ENCODE measurements around the gene SNRPF.

Gene SNRPF

GRCh38 chr12:95859344-95859816 lies 628 bp downstream of the SNRPF start:
- no peak for DNase-seq (ENCODE audit: low read depth in 2 of 2)

- DNase-seq (ENCODE audit: low read depth in 2 of 2) = no peak
These were observed 1.4 kb downstream of the SNRPF start for GRCh38 chr12:95859947-95860850.

DNA sequence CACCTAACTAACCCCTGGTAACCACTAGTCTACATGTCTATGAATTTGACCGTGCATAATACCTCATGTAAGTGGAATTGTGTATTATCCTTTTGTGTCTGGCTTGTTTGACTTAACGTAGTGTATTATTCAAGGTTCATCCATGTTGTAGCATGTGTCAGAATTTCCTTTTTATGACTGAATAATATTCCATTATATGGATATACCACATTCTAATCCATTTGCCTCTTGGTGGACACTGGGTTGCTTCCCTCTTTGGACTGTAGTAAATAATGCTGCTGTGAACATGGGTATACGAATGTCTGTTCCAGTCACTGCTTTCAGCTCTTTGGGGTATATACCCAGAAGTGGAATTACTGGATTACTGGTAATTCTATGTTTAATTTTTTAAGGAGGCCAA lies 3.3 kb downstream of the SNRPF start:
- no peak for DNase-seq (ENCODE audit: low read depth in 2 of 2)

- DNase-seq (ENCODE audit: low read depth in 2 of 2) = no peak
These were observed 4.6 kb downstream of the SNRPF start for GRCh38 chr12:95863337-95863736.

DNA sequence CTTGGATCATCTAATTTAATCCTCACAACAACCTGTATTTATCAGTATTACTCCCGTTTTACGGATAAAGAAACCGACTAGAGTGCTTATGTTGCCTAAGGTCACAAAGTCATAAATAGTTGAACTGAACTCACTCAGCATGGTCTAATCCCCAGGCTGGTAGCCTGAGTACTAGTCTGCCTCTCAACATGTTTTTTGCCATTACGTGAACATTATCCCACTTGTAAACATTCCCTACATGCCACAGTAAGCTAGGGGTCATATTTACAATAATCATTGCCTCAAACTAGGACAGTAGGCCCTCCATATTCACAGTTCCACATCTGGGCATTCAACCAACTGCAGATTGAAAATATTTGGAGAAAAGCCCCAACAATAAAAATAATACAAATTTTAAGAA lies 12.1 kb downstream of the SNRPF start:
- no peak for DNase-seq (ENCODE audit: low read depth in 2 of 2)

DNA sequence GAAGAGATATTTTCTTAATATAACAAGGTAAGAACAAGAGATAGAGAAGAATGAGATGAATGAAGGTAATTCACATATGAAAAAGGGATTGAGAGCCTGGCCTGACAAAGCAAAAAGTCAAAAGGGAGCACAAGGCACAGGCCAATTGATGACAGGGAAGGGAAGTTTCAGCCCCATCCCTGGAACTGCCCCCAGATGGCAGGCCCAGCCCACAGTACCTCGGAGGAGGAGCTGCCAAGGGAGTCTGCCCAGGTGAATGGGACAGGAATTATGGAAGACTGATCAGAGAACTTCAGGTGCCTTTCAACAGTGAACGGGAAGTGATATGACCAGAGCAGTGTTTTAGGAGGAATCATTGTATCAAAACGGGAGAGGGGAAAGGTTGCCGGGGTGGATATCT lies 15.7 kb downstream of the SNRPF start:
- DNase-seq (ENCODE audit: low read depth in 2 of 2) = no peak

- no peak for DNase-seq (ENCODE audit: low read depth in 2 of 2)
These were observed 18.9 kb downstream of the SNRPF start for GRCh38 chr12:95877622-95878021.

- no peak for DNase-seq (ENCODE audit: low read depth in 2 of 2)
These were observed 22.1 kb downstream of the SNRPF start for GRCh38 chr12:95880895-95881294.

DNA sequence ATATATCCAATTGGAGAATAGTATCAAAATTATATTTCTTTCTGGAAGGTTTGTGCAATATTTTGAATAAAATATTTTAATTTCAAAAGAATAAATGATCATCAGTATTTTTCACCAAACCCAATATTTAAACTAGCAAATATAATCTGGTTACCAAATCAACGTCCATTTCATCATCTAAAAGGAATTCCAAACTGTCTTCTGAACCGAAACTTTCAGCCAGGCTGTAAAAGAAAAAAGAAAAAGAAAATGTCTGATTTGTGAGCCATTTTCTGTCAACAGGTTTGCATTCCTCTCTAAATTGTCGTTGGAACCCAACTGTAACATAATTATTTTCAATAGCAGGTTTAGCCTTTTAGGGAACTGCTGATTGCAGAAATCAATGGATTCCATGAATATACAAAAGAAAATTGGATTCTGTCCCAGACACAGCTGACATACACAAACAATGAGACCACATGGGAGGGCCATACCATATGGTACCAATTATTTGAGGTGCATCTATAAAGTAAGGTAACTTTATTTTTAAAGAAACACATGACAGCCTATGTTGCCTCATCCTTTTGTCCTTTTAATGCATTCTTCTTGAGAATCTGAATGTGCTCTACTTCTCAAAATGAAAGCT lies 22.7 kb downstream of the SNRPF start:
- DNase-seq (ENCODE audit: low read depth in 2 of 2) = no peak

DNA sequence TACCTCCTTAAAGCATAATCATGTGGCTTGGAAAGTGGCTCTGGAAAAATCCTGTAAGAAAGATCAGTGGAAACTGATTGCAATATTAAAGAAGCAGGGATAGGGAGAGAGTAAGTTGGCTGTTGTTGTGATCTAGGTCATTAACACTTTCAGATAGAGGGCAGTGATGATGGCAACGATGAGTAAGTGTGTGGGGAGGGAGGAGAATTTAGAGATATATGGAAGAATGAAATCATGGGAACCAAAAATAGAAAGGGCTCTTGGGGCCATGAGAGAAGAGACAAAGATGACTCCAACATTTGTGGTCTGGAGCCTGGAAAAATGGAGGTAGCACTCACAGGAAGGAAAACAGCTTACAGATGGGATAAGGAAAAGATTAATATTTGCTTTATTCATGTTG lies 23.3 kb downstream of the SNRPF start:
- DNase-seq (ENCODE audit: low read depth in 2 of 2) = no peak

- DNase-seq (ENCODE audit: low read depth in 2 of 2) = no peak
These were observed 24.1 kb downstream of the SNRPF start for GRCh38 chr12:95882873-95883272.

DNA sequence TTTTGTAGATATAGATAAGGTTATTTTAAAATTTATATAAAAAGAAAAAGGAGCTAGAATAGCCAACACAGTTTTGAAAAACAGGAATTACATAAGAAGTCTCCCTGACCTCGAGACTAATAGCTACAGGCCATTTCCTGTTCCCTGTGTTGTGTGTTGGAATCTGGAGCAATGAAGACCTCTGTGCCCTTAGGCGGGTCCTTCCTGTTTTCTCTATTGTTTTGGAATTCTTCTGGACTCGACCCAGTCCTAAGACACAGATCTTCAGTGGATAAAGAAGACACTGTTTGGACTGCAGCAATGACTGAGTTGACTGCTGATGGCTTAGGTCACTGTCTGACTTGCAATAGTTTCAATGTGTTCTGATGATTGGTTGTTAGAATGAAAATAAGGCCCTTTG lies 26.2 kb downstream of the SNRPF start:
- no peak for DNase-seq (ENCODE audit: low read depth in 2 of 2)

DNA sequence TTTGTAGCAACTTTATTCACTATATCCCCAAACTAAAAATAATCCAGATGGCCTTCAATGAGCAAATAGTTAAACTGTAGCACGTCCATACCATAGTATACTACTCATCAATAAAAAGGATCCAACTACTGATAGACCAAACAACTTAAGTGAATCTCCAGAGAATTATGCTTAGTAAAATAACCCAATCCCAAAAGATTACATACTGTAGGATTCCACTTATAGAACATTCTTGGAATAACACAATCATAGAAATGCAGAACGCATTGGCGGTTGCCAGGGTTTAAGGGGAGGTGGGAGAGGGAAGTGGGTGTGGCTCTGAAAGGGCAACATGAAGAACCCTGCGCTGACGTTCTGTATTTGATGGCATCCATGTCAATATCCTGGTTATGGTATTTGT lies 28.6 kb downstream of the SNRPF start:
- DNase-seq (ENCODE audit: low read depth in 2 of 2) = no peak

GRCh38 chr12:95890958-95891357 lies 32.2 kb downstream of the SNRPF start:
- DNase-seq (ENCODE audit: low read depth in 2 of 2) = no peak

DNA sequence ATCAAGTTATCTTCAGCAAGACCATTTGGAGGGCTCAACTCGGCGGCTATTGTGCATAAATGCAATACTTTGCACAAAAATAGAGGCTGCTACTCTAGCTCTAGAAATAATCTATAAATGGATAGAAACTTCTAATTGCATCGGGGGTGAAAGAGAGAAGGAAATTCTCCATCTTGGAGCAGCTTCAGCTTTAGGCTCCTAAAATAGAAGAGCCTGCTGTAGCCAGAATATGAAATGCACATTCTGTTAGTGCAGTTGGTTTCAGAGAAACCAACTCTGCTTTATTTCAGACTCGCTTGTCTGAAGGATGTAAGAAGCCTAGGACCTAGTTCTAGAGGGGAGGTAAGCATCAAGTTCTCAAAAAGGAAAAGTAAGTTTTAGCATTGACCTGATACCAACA lies 38.1 kb downstream of the SNRPF start:
- DNase-seq (ENCODE audit: low read depth in 2 of 2) = no peak

DNA sequence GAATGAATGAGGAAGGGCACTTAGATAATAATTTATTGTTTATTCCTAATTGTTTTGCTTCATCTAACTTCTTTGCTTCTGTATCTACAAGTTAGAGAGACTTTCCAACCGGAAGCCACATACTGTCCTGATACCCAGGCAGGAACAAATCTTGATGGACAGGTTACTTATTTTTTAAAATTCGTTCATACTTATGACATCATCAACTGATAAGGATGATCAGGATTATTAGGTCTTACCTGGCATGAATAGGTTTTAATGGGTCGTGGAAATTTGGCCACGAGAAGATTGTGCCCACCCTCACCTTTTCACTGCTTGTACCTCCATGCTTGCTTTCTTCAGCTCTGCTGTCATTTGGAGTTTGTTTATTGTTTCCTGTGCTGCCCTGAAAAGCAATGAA lies 39.3 kb downstream of the SNRPF start:
- DNase-seq (ENCODE audit: low read depth in 2 of 2) = no peak

DNA sequence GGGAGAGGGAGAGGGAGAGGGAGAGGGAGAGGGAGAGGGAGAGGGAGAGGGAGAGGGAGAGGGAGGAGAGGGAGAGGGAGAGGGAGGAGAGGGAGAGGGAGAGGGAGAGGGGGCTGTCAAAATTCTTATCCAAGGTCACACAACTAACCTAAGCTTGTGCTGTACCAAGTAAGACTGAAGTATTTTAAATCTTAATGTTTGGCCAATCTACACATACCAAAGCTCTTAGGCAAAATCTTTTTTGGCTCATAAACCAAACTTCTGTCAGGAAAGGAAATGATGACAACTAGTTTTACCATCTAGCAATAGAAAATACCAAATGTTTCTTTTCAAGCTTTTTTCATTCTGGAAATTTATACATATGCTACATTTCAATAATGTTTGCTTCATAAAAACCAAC lies 49.8 kb downstream of the SNRPF start:
- no peak for DNase-seq (ENCODE audit: low read depth in 2 of 2)

DNA sequence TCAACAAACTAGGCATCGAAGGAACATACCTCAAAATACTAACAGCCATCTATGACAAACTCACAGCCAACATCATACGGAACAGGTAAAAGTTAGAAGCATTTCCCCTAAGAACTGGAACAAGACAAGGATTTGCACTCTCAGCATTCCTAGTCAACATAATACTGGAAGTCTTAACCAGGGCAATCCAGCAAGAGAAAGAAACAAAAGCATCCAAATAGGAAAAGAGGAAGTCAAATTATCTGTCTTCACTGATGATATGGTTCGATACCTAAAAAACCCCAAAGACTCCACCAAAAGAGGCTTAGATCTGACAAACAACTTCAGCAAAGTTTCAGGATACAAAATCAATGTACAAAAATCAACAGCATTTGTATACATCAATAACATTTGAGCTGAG lies 51.1 kb downstream of the SNRPF start:
- DNase-seq (ENCODE audit: low read depth in 2 of 2) = no peak
